ENCODE measurements around the gene ZNF276.
"Not testable (repeated sequence)": the region's sequence is repeated elsewhere in the genome, so short reads cannot be mapped to it uniquely, and the experiment has no call there.

Gene ZNF276

GRCh38 chr16:89738072-89738377 is 16.7 kb downstream of the ZNF276 start:
- DNase-seq, result no peak

- DNase-seq, result no peak
These were observed 17.4 kb downstream of the ZNF276 start for GRCh38 chr16:89738538-89739317.

- no peak for DNase-seq
These were observed 18.0 kb downstream of the ZNF276 start for GRCh38 chr16:89739383-89739782.

GRCh38 chr16:89741342-89742014 is 20.1 kb downstream of the ZNF276 start:
- DNase-seq, result no peak

GRCh38 chr16:89742948-89743347 is 21.6 kb downstream of the ZNF276 start:
- no peak for DNase-seq

GRCh38 chr16:89744813-89745212 is 23.5 kb downstream of the ZNF276 start:
- DNase-seq, result no peak

- no peak for DNase-seq
These were observed 24.7 kb downstream of the ZNF276 start for GRCh38 chr16:89746043-89746442.

GRCh38 chr16:89748076-89748475 is 26.7 kb downstream of the ZNF276 start:
- no peak for DNase-seq

GRCh38 chr16:89748921-89749320 is 27.6 kb downstream of the ZNF276 start:
- no peak for DNase-seq

- no peak for DNase-seq
These were observed 28.3 kb downstream of the ZNF276 start for GRCh38 chr16:89749637-89750036.

- no peak for DNase-seq
These were observed 38.5 kb downstream of the ZNF276 start for GRCh38 chr16:89759746-89760340.

- DNase-seq, result no peak
These were observed 40.1 kb downstream of the ZNF276 start for GRCh38 chr16:89761304-89761922.

GRCh38 chr16:89764711-89765201 is 43.4 kb downstream of the ZNF276 start:
- no peak for DNase-seq

- DNase-seq, result no peak
These were observed 44.0 kb downstream of the ZNF276 start for GRCh38 chr16:89765292-89765830.

GRCh38 chr16:89770367-89770766 is 49.0 kb downstream of the ZNF276 start:
- DNase-seq, result no peak

- no peak for DNase-seq
These were observed 53.9 kb downstream of the ZNF276 start for GRCh38 chr16:89775223-89775622.

- DNase-seq, result not testable (repeated sequence)
These were observed 56.9 kb downstream of the ZNF276 start for GRCh38 chr16:89778211-89778610.

GRCh38 chr16:89779231-89779908 is 58.0 kb downstream of the ZNF276 start:
- DNase-seq, result no peak

- DNase-seq, result no peak
These were observed 58.6 kb downstream of the ZNF276 start for GRCh38 chr16:89779909-89780305.

GRCh38 chr16:89782489-89782888 is 61.2 kb downstream of the ZNF276 start:
- no peak for DNase-seq

- not testable (repeated sequence) for DNase-seq
These were observed 62.6 kb downstream of the ZNF276 start for GRCh38 chr16:89783952-89784351.

- DNase-seq, result no peak
These were observed 63.1 kb downstream of the ZNF276 start for GRCh38 chr16:89784406-89784805.
